Thoracic aorta (tissue), 2 donors: ENCODE data around the gene SIK3. TPM values are rescaled to one million over a fixed set of nuclear protein-coding genes. Genes with fewer than 3 reads are reported as not detected.

Experiments
- ATAC-seq: fragments of 150-250 bp; one replicate; pipeline ENCODE4 v1.8.0; 2017; ENCODE audit warnings: low read depth; ENCODE audit not compliant: insufficient number of reproducible peaks, low FRiP score
- DNase-seq: peaks from one replicate; pipeline ENCODE4 v3.0.0-alpha.2; 2020; ENCODE audit warnings: low spot score
- H3K27ac ChIP-seq, 2 donors: fragments of 200-600 bp; sonication (generic); 1 replicate in 1 of 2; 2 replicates in 1 of 2; pipeline ENCODE4 v1.5.1; 2016; ENCODE audit warnings: mild to moderate bottlenecking in 2 of 2, moderate library complexity in 2 of 2
- H3K27me3 ChIP-seq: fragments of 200-600 bp; sonication (generic); replicated peaks from 2 replicates; pipeline ENCODE4 v1.6.0; 2016; ENCODE audit warnings: mild to moderate bottlenecking; ENCODE audit not compliant: insufficient read depth
- H3K36me3 ChIP-seq: fragments of 200-600 bp; sonication (generic); one replicate; pipeline ENCODE4 v1.5.1; 2016
- H3K4me1 ChIP-seq, 2 donors: fragments of 200-600 bp; sonication (generic); 1 replicate in 1 of 2; 2 replicates in 1 of 2; pipeline versions ENCODE4 v1.5.1 to v1.6.0; 2016; ENCODE audit warnings: low read depth in 2 of 2, mild to moderate bottlenecking in 1 of 2; ENCODE audit not compliant: control insufficient read depth in 1 of 2
- H3K4me3 ChIP-seq: fragments of 200-600 bp; sonication (generic); 2 replicates; pipeline ENCODE4 v1.5.1; 2016; ENCODE audit warnings: mild to moderate bottlenecking
- H3K9me3 ChIP-seq: fragments of 200-600 bp; sonication (generic); 2 replicates; pipeline ENCODE4 v1.5.1; 2016
- CTCF ChIP-seq: fragments of 200-600 bp; sonication (generic); IDR thresholded peaks from one replicate; pipeline ENCODE4 v1.5.1; 2019; ENCODE audit warnings: antibody characterized with exemption
- total RNA-seq, 2 donors: library from RNA; depleted of rRNA; stranded (reverse); fragments of >200 nt; gene quantifications; one replicate each; pipeline versions ENCODE4 v1.1.0 to v1.2.3, GENCODE V29; 2016

The SIK3 gene
- total RNA-seq, 2 donors from 2014 or later = 32.9 to 53.7 TPM

- Histone ChIP-seq H3K4me3 (no peak overlapping the region), H3K27me3 (no peaks in the 10 kb centered on the region), H3K4me1 (peaks cover 31 to 46% of the 10 kb centered on the region in 2 donors), H3K36me3 (no peaks in the 10 kb centered on the region), H3K9me3 (no peaks in the 10 kb centered on the region), H3K27ac (no peak overlapping the region)
- ATAC-seq (no peak), DNase-seq (no peak)
- TF ChIP-seq CTCF = no peak
These were observed 24.7 kb downstream of the SIK3 start for GRCh38 chr11:117073539-117073938.

GRCh38 chr11:117072517-117073461 lies 25.4 kb downstream of the SIK3 start:
- Histone ChIP-seq H3K27me3 (no peaks in the 10 kb centered on the region), H3K36me3 (no peaks in the 10 kb centered on the region), H3K27ac (no peak overlapping the region), H3K9me3 (no peaks in the 10 kb centered on the region), H3K4me1 (peaks cover 27 to 45% of the 10 kb centered on the region in 2 donors), H3K4me3 (no peak overlapping the region)
- DNase-seq = no peak
- TF ChIP-seq CTCF = no peak
- ATAC-seq = no peak

GRCh38 chr11:117071344-117071787 lies 26.9 kb downstream of the SIK3 start:
- ATAC-seq (no peak), DNase-seq (no peak)
- Histone ChIP-seq H3K9me3 (no peaks in the 10 kb centered on the region), H3K27ac (no peak overlapping the region), H3K4me1 (peaks cover 19 to 33% of the 10 kb centered on the region in 2 donors), H3K27me3 (no peaks in the 10 kb centered on the region), H3K36me3 (no peaks in the 10 kb centered on the region), H3K4me3 (no peak overlapping the region)
- no peak for TF ChIP-seq CTCF

GRCh38 chr11:117070016-117070415 lies 28.2 kb downstream of the SIK3 start:
- no peak for TF ChIP-seq CTCF
- ATAC-seq = no peak
- H3K4me1 ChIP-seq = peaks cover 19 to 33% of the 10 kb centered on the region in 2 donors
- no peaks in the 10 kb centered on the region for H3K36me3 ChIP-seq
- H3K4me3 ChIP-seq = no peak overlapping the region
- no peak for DNase-seq
- H3K9me3 ChIP-seq = no peaks in the 10 kb centered on the region
- H3K27ac ChIP-seq = no peak overlapping the region
- no peaks in the 10 kb centered on the region for H3K27me3 ChIP-seq

GRCh38 chr11:117068303-117068860 lies 29.8 kb downstream of the SIK3 start:
- H3K27ac ChIP-seq = no peak overlapping the region
- no peak for ATAC-seq
- no peak overlapping the region for H3K4me3 ChIP-seq
- H3K36me3 ChIP-seq = no peaks in the 10 kb centered on the region
- no peaks in the 10 kb centered on the region for H3K9me3 ChIP-seq
- TF ChIP-seq CTCF = no peak
- DNase-seq = no peak
- H3K4me1 ChIP-seq = peaks cover 20 to 29% of the 10 kb centered on the region in 2 donors
- H3K27me3 ChIP-seq = no peaks in the 10 kb centered on the region
